ENCODE results near the gene CCDC59.
A peak's percentile ranks its signal among the peaks of the same experiment; 100 is the strongest.

The CCDC59 gene

GRCh38 chr12:82326905-82327503, 31.2 kb downstream of the CCDC59 start:
- CTCF ChIA-PET, result interaction anchor here (0.7 kb wide), 1 partner anchor 14 kb away, joined by 3 read pairs; no protein-coding TSS in a partner anchor
- peak; percentile 36 for TF ChIP-seq CTCF (IDR thresholded peaks at IDR 0.05; ENCODE audit: control extremely low read depth, extremely low read depth, low read depth, missing control alignments)
- peak; percentile 3 for DNase-seq (ENCODE audit: extremely low spot score)
- POLR2A ChIA-PET, result no interaction called here

- TF ChIP-seq CTCF (IDR thresholded peaks at IDR 0.05; ENCODE audit: control extremely low read depth, extremely low read depth, low read depth, missing control alignments), result no peak
- CTCF ChIA-PET, result no interaction called here
- POLR2A ChIA-PET, result no interaction called here
- no peak for DNase-seq (ENCODE audit: extremely low spot score)
Measured at GRCh38 chr12:82325540-82326336, 32.4 kb downstream of the CCDC59 start.

GRCh38 chr12:82319276-82319675, 38.9 kb downstream of the CCDC59 start:
- no peak for TF ChIP-seq CTCF (IDR thresholded peaks at IDR 0.05; ENCODE audit: control extremely low read depth, extremely low read depth, low read depth, missing control alignments)
- POLR2A ChIA-PET, result no interaction called here
- DNase-seq (ENCODE audit: extremely low spot score), result no peak
- CTCF ChIA-PET, result no interaction called here

GRCh38 chr12:82314406-82314892, 43.7 kb downstream of the CCDC59 start:
- ChIA-PET POLR2A (no interaction called here), CTCF (no interaction called here)
- no peak for TF ChIP-seq CTCF (IDR thresholded peaks at IDR 0.05; ENCODE audit: control extremely low read depth, extremely low read depth, low read depth, missing control alignments)
- DNase-seq (ENCODE audit: extremely low spot score), result no peak

Measured in GM10248 (cell line).